ENCODE data around the gene GARNL3.

Gene GARNL3

GRCh38 chr9:127370672-127371648 lies 106.4 kb downstream of the GARNL3 start:
- H3K4me3 ChIP-seq (ENCODE audit: low read depth, low read length): no peak overlapping the region
- POLR2A ChIA-PET: no interaction called here
- TF ChIP-seq CTCF (IDR thresholded peaks at IDR 0.05; ENCODE audit: insufficient read depth, low read length, missing control alignments): no peak
- CTCF ChIA-PET: interaction anchor here (0.9 to 1.6 kb wide), 2 partner anchors 10 to 26 kb away, joined by 3 to 4 read pairs; no protein-coding TSS in a partner anchor
- DNase-seq (ENCODE audit: low read depth, low spot score): no peak

- H3K4me3 ChIP-seq (ENCODE audit: low read depth, low read length): no peak overlapping the region
- ChIA-PET POLR2A (no interaction called here), CTCF (interaction anchor here (0.9 to 1.0 kb wide), 3 partner anchors 12 to 16 kb away, joined by 3 read pairs; no protein-coding TSS in a partner anchor)
- TF ChIP-seq CTCF (IDR thresholded peaks at IDR 0.05; ENCODE audit: insufficient read depth, low read length, missing control alignments): no peak
- DNase-seq (ENCODE audit: low read depth, low spot score): no peak
Observed at GRCh38 chr9:127380479-127380878, 115.9 kb downstream of the GARNL3 start.

GRCh38 chr9:127382541-127382940 lies 118.0 kb downstream of the GARNL3 start:
- no peak for DNase-seq (ENCODE audit: low read depth, low spot score)
- ChIA-PET CTCF (no interaction called here), POLR2A (no interaction called here)
- no peak overlapping the region for H3K4me3 ChIP-seq (ENCODE audit: low read depth, low read length)
- TF ChIP-seq CTCF (IDR thresholded peaks at IDR 0.05; ENCODE audit: insufficient read depth, low read length, missing control alignments): no peak

- ChIA-PET POLR2A (no interaction called here), CTCF (no interaction called here)
- TF ChIP-seq CTCF (IDR thresholded peaks at IDR 0.05; ENCODE audit: insufficient read depth, low read length, missing control alignments): no peak
- H3K4me3 ChIP-seq (ENCODE audit: low read depth, low read length): no peak overlapping the region
- DNase-seq (ENCODE audit: low read depth, low spot score): no peak
Observed at GRCh38 chr9:127384016-127384730, 119.6 kb downstream of the GARNL3 start.

- DNase-seq (ENCODE audit: low read depth, low spot score): no peak
- ChIA-PET CTCF (no interaction called here), POLR2A (no interaction called here)
- no peak for TF ChIP-seq CTCF (IDR thresholded peaks at IDR 0.05; ENCODE audit: insufficient read depth, low read length, missing control alignments)
- no peak overlapping the region for H3K4me3 ChIP-seq (ENCODE audit: low read depth, low read length)
Observed at GRCh38 chr9:127384901-127385300, 120.3 kb downstream of the GARNL3 start.

GRCh38 chr9:127386249-127386648 lies 121.7 kb downstream of the GARNL3 start:
- no peak overlapping the region for H3K4me3 ChIP-seq (ENCODE audit: low read depth, low read length)
- ChIA-PET POLR2A (no interaction called here), CTCF (no interaction called here)
- no peak for DNase-seq (ENCODE audit: low read depth, low spot score)
- TF ChIP-seq CTCF (IDR thresholded peaks at IDR 0.05; ENCODE audit: insufficient read depth, low read length, missing control alignments): no peak
